GM23338 (cell line): ENCODE results near the gene RPA1. TPM values are rescaled to one million over a fixed set of nuclear protein-coding genes. Genes with fewer than 3 reads are reported as not detected.

ENCODE experiments used
- ATAC-seq: fragments of 200-7000 bp; cut with Tn5 transposase; 3 replicates; pipeline ENCODE4 v1.9.1; 2020
- DNase-seq: peaks from one replicate; pipeline ENCODE4 v3.0.0-alpha.2; 2015; ENCODE audit warnings: low spot score
- H2AFZ ChIP-seq: fragments of 200-600 bp; sonication (generic); 2 replicates; pipeline ENCODE4 v1.8.0; 2016; ENCODE audit warnings: antibody characterized with exemption, mild to moderate bottlenecking, moderate library complexity
- H3F3A ChIP-seq: fragments of 200-600 bp; sonication (generic); replicated peaks from 2 replicates; pipeline ENCODE4 v1.8.0; 2017; ENCODE audit warnings: antibody characterized with exemption, mixed run types, low read depth
- H3K27ac ChIP-seq: fragments of 200-600 bp; sonication (generic); 2 replicates; pipeline ENCODE4 v1.6.1; 2016; ENCODE audit warnings: low read depth
- H3K27me3 ChIP-seq: fragments of 200-600 bp; sonication (generic); 2 replicates; pipeline ENCODE4 v1.8.0; 2016; ENCODE audit warnings: mild to moderate bottlenecking, mixed run types, moderate library complexity; ENCODE audit not compliant: insufficient read depth
- H3K36me3 ChIP-seq: fragments of 200-600 bp; sonication (generic); 2 replicates; pipeline ENCODE4 v1.8.0; 2016; ENCODE audit warnings: mild to moderate bottlenecking; ENCODE audit not compliant: insufficient read depth
- H3K4me1 ChIP-seq: fragments of 200-600 bp; sonication (generic); 2 replicates; pipeline ENCODE4 v1.8.0; 2016; ENCODE audit warnings: mild to moderate bottlenecking, moderate library complexity; ENCODE audit not compliant: insufficient read depth
- H3K4me2 ChIP-seq: fragments of 200-600 bp; sonication (generic); 2 replicates; pipeline ENCODE4 v1.7.1; 2017; ENCODE audit warnings: mixed run types
- H3K4me3 ChIP-seq: fragments of 200-600 bp; sonication (generic); 2 replicates; pipeline ENCODE4 v1.6.1; 2016; ENCODE audit warnings: mixed run types
- H3K79me2 ChIP-seq: fragments of 200-600 bp; sonication (generic); replicated peaks from 2 replicates; pipeline ENCODE4 v1.8.0; 2017; ENCODE audit warnings: mild to moderate bottlenecking; ENCODE audit not compliant: insufficient read depth
- H3K9me2 ChIP-seq: fragments of 200-600 bp; sonication (generic); 2 replicates; pipeline ENCODE4 v1.8.0; 2017; ENCODE audit not compliant: insufficient read depth
- H4K20me1 ChIP-seq: fragments of 200-600 bp; sonication (generic); replicated peaks from 2 replicates; pipeline ENCODE4 v1.8.0; 2017; ENCODE audit warnings: mild to moderate bottlenecking; ENCODE audit not compliant: insufficient read depth
- H3K27ac Mint-ChIP-seq: 2 replicates; pipeline ENCODE4 v1.8.0; 2020; ENCODE audit warnings: inconsistent platforms, mild to moderate bottlenecking, moderate library complexity, mixed read lengths
- H3K27me3 Mint-ChIP-seq: 3 replicates; pipeline ENCODE4 v1.8.0; 2022; ENCODE audit warnings: low read depth, mild to moderate bottlenecking, moderate library complexity, mixed read lengths, inconsistent platforms; ENCODE audit not compliant: insufficient read depth, poor library complexity
- H3K36me3 Mint-ChIP-seq: 3 replicates; pipeline ENCODE4 v1.8.0; 2021; ENCODE audit warnings: low read depth, mild to moderate bottlenecking, inconsistent platforms, moderate library complexity, mixed read lengths
- H3K4me1 Mint-ChIP-seq: 3 replicates; pipeline ENCODE4 v1.8.0; 2020; ENCODE audit warnings: mild to moderate bottlenecking, inconsistent platforms, mixed read lengths
- H3K4me3 Mint-ChIP-seq: 3 replicates; pipeline ENCODE4 v1.8.0; 2021; ENCODE audit warnings: moderate library complexity, mild to moderate bottlenecking, inconsistent platforms, mixed read lengths
- H3K9me3 Mint-ChIP-seq: 3 replicates; pipeline ENCODE4 v1.8.0; 2020; ENCODE audit warnings: moderate library complexity, mild to moderate bottlenecking, inconsistent platforms, mixed read lengths
- CREB1 ChIP-seq: fragments of 250-450 bp; sonication (Bioruptor Pico); IDR thresholded peaks from 2 replicates; pipeline ENCODE4 v1.5.0; 2020; ENCODE audit warnings: low read depth, mild to moderate bottlenecking, moderate library complexity
- CTCF ChIP-seq, 2 experiments: fragments of 200-600 bp in 1 of 2; sonication (generic) in 1 of 2; conservative IDR thresholded peaks; 2 replicates each; pipeline versions ENCODE4 v1.5.1 to v1.6.1; 2016 to 2017; ENCODE audit warnings: antibody characterized with exemption in 2 of 2, low read depth in 2 of 2, mild to moderate bottlenecking in 2 of 2, moderate library complexity in 1 of 2
- ETS1 ChIP-seq: IDR thresholded peaks from 2 replicates; pipeline ENCODE4 v1.6.1; 2016; ENCODE audit warnings: antibody characterized with exemption
- EZH2 ChIP-seq: fragments of 200-600 bp; sonication (generic); IDR thresholded peaks from one replicate; pipeline ENCODE4 v1.8.0; 2017; ENCODE audit warnings: antibody characterized with exemption, mild to moderate bottlenecking, low read depth; ENCODE audit not compliant: unreplicated experiment
- JUNB ChIP-seq: IDR thresholded peaks from one replicate; pipeline ENCODE4 v1.6.1; 2016; ENCODE audit warnings: antibody characterized with exemption; ENCODE audit not compliant: unreplicated experiment
- NANOG ChIP-seq: IDR thresholded peaks from 2 replicates; pipeline ENCODE4 v1.6.1; 2016; ENCODE audit warnings: antibody characterized with exemption, borderline replicate concordance
- POLR2AphosphoS5 ChIP-seq: IDR thresholded peaks from 2 replicates; pipeline ENCODE4 v1.6.1; 2016; ENCODE audit warnings: antibody characterized with exemption, low read depth
- REST ChIP-seq: IDR thresholded peaks from one replicate; pipeline ENCODE4 v1.6.1; 2018; ENCODE audit warnings: antibody characterized with exemption; ENCODE audit not compliant: unreplicated experiment
- STAT1 ChIP-seq: IDR thresholded peaks from one replicate; pipeline ENCODE4 v1.6.1; 2016; ENCODE audit warnings: antibody characterized with exemption; ENCODE audit not compliant: unreplicated experiment
- ZNF114 ChIP-seq: fragments of 250-450 bp; sonication (Bioruptor Pico); IDR thresholded peaks from 2 replicates; pipeline ENCODE4 v1.5.0; 2020; ENCODE audit warnings: mild to moderate bottlenecking, moderate library complexity
- ZNF331 ChIP-seq: fragments of 250-450 bp; sonication (Bioruptor Pico); IDR thresholded peaks from 2 replicates; pipeline ENCODE4 v1.5.0; 2020; ENCODE audit warnings: low read depth, mild to moderate bottlenecking, moderate library complexity
- ZNF462 ChIP-seq: fragments of 250-450 bp; sonication (Bioruptor Pico); IDR thresholded peaks from 2 replicates; pipeline ENCODE4 v1.5.0; 2020; ENCODE audit warnings: mild to moderate bottlenecking, moderate library complexity
- polyA plus RNA-seq: library from polyadenylated mRNA; unstranded; fragments of >200 nt; fragmentation: Nextera tagmentation; extraction: Ambion mirVana; gene quantifications from 2 replicates; pipeline ENCODE4 v1.2.1, GENCODE V29; 2016
- total RNA-seq: library from RNA; depleted of rRNA; stranded (reverse); fragments of >200 nt; shearing (Covaris generic); gene quantifications from 2 replicates; pipeline ENCODE4 v1.2.3, GENCODE V29; 2014

Gene RPA1
- total and polyA plus RNA-seq, 2 experiments from 2014 or later, result 33.7 to 52.1 TPM

- Mint-ChIP-seq H3K27ac (no peak overlapping the region), H3K9me3 (no peaks in the 10 kb centered on the region; the same call in 1 of the 3 replicates), H3K27me3 (peaks cover 9% of the 10 kb centered on the region), H3K36me3 (no peaks in the 10 kb centered on the region), H3K4me3 (no peak overlapping the region), H3K4me1 (peaks cover 2% of the 10 kb centered on the region; the same call in 2 of the 3 replicates)
- Histone ChIP-seq H3K9me2 (no peaks in the 10 kb centered on the region), H4K20me1 (no peaks in the 10 kb centered on the region), H3K4me1 (no peaks in the 10 kb centered on the region), H3K27ac (no peak overlapping the region), H3K79me2 (no peaks in the 10 kb centered on the region), H3K27me3 (no peaks in the 10 kb centered on the region), H3K36me3 (no peaks in the 10 kb centered on the region), H3K4me3 (no peak overlapping the region), H2AFZ (no peak overlapping the region), H3F3A (no peaks in the 10 kb centered on the region), H3K4me2 (no peak overlapping the region)
- no peak for DNase-seq
- TF ChIP-seq NANOG (no peak), JUNB (no peak), ETS1 (no peak), CTCF (conservative IDR thresholded peaks at IDR 0.05; ENCODE audit: low read depth in 2 of 2) (no peak), ZNF114 (CRISPR knock-in tag) (no peak), CREB1 (CRISPR knock-in tag) (no peak), STAT1 (no peak), POLR2AphosphoS5 (no peak), ZNF331 (CRISPR knock-in tag) (no peak), ZNF462 (no peak), EZH2 (no peak), REST (no peak)
- no peak for ATAC-seq
Observed at GRCh38 chr17:1941272-1942065, 111.7 kb downstream of the RPA1 start.
